ENCODE measurements around the gene CAMK2B.

- TF ChIP-seq CTCF (conservative IDR thresholded peaks at IDR 0.05): no peak
- no peak for TF ChIP-seq ZFX (IDR thresholded peaks at IDR 0.05)
These were observed 13.2 kb upstream of the CAMK2B start for GRCh38 chr7:44338600-44338999.
